NCI-H524 treated with DMSO at 0.1 percent for 48 hours (cell line): ENCODE results near the gene EIF5B.

Source experiments
- DNase-seq: peaks from one replicate; lab custom pipeline; 2025; lab: John Stamatoyannopoulos, UW

Gene EIF5B

GRCh38 chr2:99414566-99414965 is 77.4 kb downstream of the EIF5B start:
- no peak for DNase-seq

- no peak for DNase-seq
Observed at GRCh38 chr2:99417396-99417795, 80.2 kb downstream of the EIF5B start.

GRCh38 chr2:99420031-99420430 is 82.8 kb downstream of the EIF5B start:
- DNase-seq = no peak

- no peak for DNase-seq
Observed at GRCh38 chr2:99420751-99421299, 83.6 kb downstream of the EIF5B start.

GRCh38 chr2:99421469-99421868 is 84.3 kb downstream of the EIF5B start:
- no peak for DNase-seq

- DNase-seq = no peak
Observed at GRCh38 chr2:99422599-99422998, 85.4 kb downstream of the EIF5B start.

- no peak for DNase-seq
Observed at GRCh38 chr2:99424371-99424770, 87.2 kb downstream of the EIF5B start.

GRCh38 chr2:99425022-99425421 is 87.8 kb downstream of the EIF5B start:
- DNase-seq = no peak

- DNase-seq = no peak
Observed at GRCh38 chr2:99430614-99431291, 93.6 kb downstream of the EIF5B start.

- no peak for DNase-seq
Observed at GRCh38 chr2:99431587-99432275, 94.5 kb downstream of the EIF5B start.

GRCh38 chr2:99433340-99433739 is 96.2 kb downstream of the EIF5B start:
- no peak for DNase-seq

- no peak for DNase-seq
Observed at GRCh38 chr2:99436874-99437273, 99.7 kb downstream of the EIF5B start.

- no peak for DNase-seq
Observed at GRCh38 chr2:99439971-99440505, 102.8 kb downstream of the EIF5B start.

- DNase-seq = no peak
Observed at GRCh38 chr2:99442837-99443236, 105.6 kb downstream of the EIF5B start.

GRCh38 chr2:99444222-99444621 is 107.0 kb downstream of the EIF5B start:
- DNase-seq = no peak

- DNase-seq = no peak
Observed at GRCh38 chr2:99445065-99445464, 107.9 kb downstream of the EIF5B start.

- no peak for DNase-seq
Observed at GRCh38 chr2:99448556-99448955, 111.4 kb downstream of the EIF5B start.

GRCh38 chr2:99450199-99450598 is 113.0 kb downstream of the EIF5B start:
- DNase-seq = no peak
